ENCODE measurements around the gene TNC. TPM values are rescaled to one million over a fixed set of nuclear protein-coding genes. Genes with fewer than 3 reads are reported as not detected.

Gene TNC
- total RNA-seq, 4 donors from 2014 or later, result 18.5 to 27.0 (median 22.7) TPM

DNA sequence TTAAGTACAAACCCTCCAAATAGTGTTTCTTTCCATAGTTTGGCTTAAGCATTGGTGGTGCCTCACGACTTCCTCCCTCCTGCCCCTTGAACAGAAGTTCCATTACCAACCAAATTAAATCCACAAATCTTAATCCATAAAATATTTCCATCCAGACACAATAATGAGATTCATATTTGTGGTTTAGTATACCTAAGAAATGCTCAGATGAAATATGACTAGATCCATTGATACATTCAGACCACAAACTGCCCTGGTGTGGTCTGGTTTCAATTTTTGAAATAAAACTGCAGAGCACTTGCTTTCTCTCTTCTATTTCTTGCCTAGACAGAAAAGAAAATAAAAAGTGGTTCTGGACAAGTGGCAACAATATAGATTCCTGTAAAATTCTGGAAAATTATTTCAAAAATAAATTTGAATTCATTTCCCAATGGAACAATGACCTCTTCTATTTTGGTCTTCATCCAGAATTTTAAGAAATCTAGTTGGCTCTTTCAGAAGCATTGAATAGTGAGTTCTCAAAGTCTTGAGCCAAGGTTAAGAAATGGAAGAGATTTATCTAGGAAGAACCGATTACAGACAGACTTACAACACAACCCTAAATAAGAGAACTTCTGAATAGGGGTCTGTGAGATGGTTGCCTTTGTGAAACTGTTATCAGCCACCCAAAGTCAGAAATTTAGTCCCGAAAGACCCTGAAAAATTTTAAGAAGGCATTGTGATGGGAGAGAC is 14.0 kb downstream of the TNC start:
- H3K36me3 ChIP-seq, result no peaks in the 10 kb centered on the region
- WGBS, result 70% methylated on average over 3 of the region's 3 CpGs
- H3K27me3 ChIP-seq, result no peaks in the 10 kb centered on the region
- no peak for DNase-seq (ENCODE audit: low spot score in 2 of 2)
- TF ChIP-seq POLR2AphosphoS5 (IDR thresholded peaks at IDR 0.05) (no peak), EP300 (IDR thresholded peaks at IDR 0.05) (no peak), POLR2A (IDR thresholded peaks at IDR 0.05) (no peak)
- TF ChIP-seq, protein P1, sequence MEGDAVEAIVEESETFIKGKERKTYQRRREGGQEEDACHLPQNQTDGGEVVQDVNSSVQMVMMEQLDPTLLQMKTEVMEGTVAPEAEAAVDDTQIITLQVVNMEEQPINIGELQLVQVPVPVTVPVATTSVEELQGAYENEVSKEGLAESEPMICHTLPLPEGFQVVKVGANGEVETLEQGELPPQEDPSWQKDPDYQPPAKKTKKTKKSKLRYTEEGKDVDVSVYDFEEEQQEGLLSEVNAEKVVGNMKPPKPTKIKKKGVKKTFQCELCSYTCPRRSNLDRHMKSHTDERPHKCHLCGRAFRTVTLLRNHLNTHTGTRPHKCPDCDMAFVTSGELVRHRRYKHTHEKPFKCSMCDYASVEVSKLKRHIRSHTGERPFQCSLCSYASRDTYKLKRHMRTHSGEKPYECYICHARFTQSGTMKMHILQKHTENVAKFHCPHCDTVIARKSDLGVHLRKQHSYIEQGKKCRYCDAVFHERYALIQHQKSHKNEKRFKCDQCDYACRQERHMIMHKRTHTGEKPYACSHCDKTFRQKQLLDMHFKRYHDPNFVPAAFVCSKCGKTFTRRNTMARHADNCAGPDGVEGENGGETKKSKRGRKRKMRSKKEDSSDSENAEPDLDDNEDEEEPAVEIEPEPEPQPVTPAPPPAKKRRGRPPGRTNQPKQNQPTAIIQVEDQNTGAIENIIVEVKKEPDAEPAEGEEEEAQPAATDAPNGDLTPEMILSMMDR (IDR thresholded peaks at IDR 0.05), result no peak
- no peaks in the 10 kb centered on the region for H3K9me3 ChIP-seq
- no peak overlapping the region for H3K27ac ChIP-seq
- peaks cover 20% of the 10 kb centered on the region for H3K4me1 ChIP-seq
- H3K4me3 ChIP-seq, result no peak overlapping the region

DNA sequence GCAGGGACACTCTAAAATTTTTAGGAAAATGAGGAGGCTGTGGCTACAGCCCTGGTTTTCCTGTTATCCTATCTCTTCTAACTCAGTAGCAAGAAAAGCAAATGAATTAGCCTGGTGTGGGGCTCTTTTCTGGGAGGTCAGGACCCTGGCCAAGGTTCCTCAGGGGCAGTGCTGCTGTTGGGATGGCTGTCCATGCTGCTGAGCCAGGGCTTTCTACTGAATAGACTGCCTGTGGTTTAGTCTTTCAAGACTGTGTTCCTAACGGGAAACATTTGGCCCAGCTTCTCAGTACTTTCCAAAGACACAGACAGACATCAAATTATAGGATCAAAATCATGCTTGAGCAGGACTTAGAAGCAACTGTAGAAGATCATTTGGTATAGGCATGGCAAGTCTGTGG is 18.1 kb downstream of the TNC start:
- TF ChIP-seq, protein P1 (IDR thresholded peaks at IDR 0.05), result no peak
- TF ChIP-seq EP300 (IDR thresholded peaks at IDR 0.05) (no peak), POLR2A (IDR thresholded peaks at IDR 0.05) (no peak), POLR2AphosphoS5 (IDR thresholded peaks at IDR 0.05) (no peak)
- Histone ChIP-seq H3K4me1 (no peaks in the 10 kb centered on the region), H3K27ac (no peak overlapping the region), H3K36me3 (no peaks in the 10 kb centered on the region), H3K27me3 (no peaks in the 10 kb centered on the region), H3K4me3 (no peak overlapping the region), H3K9me3 (no peaks in the 10 kb centered on the region)
- WGBS, result 56% methylated on average over 1 of the region's 1 CpG
- no peak for DNase-seq (ENCODE audit: low spot score in 2 of 2)

GRCh38 chr9:115098226-115098965 is 19.6 kb downstream of the TNC start:
- TF ChIP-seq POLR2A (IDR thresholded peaks at IDR 0.05) (no peak), POLR2AphosphoS5 (IDR thresholded peaks at IDR 0.05) (peak in 2 of 3 donors; percentile 8 to 35), EP300 (IDR thresholded peaks at IDR 0.05) (no peak)
- TF ChIP-seq, protein P1 (IDR thresholded peaks at IDR 0.05), result no peak
- Histone ChIP-seq H3K36me3 (no peaks in the 10 kb centered on the region), H3K9me3 (no peaks in the 10 kb centered on the region), H3K4me1 (no peaks in the 10 kb centered on the region), H3K4me3 (no peak overlapping the region), H3K27me3 (no peaks in the 10 kb centered on the region), H3K27ac (peak overlapping the region; percentile 45)
- no peak for DNase-seq (ENCODE audit: low spot score in 2 of 2)
- WGBS, result 53% methylated on average over 5 of the region's 5 CpGs

DNA sequence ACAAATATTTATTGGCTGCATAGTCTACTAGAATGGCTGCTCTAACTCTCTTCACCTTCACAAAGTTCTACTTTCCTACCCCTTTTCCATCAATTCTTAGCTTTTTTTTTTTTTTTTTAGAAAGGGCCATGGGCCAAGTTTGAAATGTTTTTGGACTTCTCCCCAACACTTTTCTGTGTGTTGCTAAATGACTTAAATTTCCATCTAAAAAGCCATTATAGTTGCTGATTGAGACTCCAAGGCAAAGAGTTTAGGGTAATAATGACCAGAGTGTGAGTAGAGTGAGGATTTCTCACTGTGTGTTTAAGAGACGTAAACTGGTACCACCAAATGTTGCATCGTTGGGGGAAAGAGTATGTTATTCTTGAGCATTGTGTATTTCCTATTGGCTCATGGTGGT is 24.4 kb downstream of the TNC start:
- no peak for DNase-seq (ENCODE audit: low spot score in 2 of 2)
- H3K4me3 ChIP-seq, result no peak overlapping the region
- no peaks in the 10 kb centered on the region for H3K36me3 ChIP-seq
- 88% methylated on average over 2 of the region's 2 CpGs for WGBS
- H3K27me3 ChIP-seq, result no peaks in the 10 kb centered on the region
- no peaks in the 10 kb centered on the region for H3K9me3 ChIP-seq
- TF ChIP-seq POLR2AphosphoS5 (IDR thresholded peaks at IDR 0.05) (no peak), EP300 (IDR thresholded peaks at IDR 0.05) (no peak), POLR2A (IDR thresholded peaks at IDR 0.05) (no peak)
- TF ChIP-seq, protein P1 (IDR thresholded peaks at IDR 0.05), result no peak
- H3K27ac ChIP-seq, result no peak overlapping the region
- H3K4me1 ChIP-seq, result no peaks in the 10 kb centered on the region

- DNase-seq (ENCODE audit: low spot score in 2 of 2), result no peak
- H3K27ac ChIP-seq, result no peak overlapping the region
- no peaks in the 10 kb centered on the region for H3K36me3 ChIP-seq
- H3K4me1 ChIP-seq, result peaks cover 7% of the 10 kb centered on the region
- H3K9me3 ChIP-seq, result no peaks in the 10 kb centered on the region
- 92% methylated on average over 5 of the region's 9 CpGs for WGBS
- TF ChIP-seq, protein P1 (IDR thresholded peaks at IDR 0.05), result no peak
- no peak for TF ChIP-seq POLR2A (IDR thresholded peaks at IDR 0.05)
- TF ChIP-seq EP300 (IDR thresholded peaks at IDR 0.05), result no peak
- TF ChIP-seq POLR2AphosphoS5 (IDR thresholded peaks at IDR 0.05), result no peak
- H3K27me3 ChIP-seq, result no peaks in the 10 kb centered on the region
- H3K4me3 ChIP-seq, result no peak overlapping the region
These were observed 27.5 kb downstream of the TNC start for GRCh38 chr9:115090486-115090885.

Measured in suprapubic skin (tissue), 4 donors.